ENCODE data around the gene GGNBP2. TPM values are rescaled to one million over a fixed set of nuclear protein-coding genes. Genes with fewer than 3 reads are reported as not detected.
A peak's percentile ranks its signal among the peaks of the same experiment; 100 is the strongest.
"Not testable (repeated sequence)": the region's sequence is repeated elsewhere in the genome, so short reads cannot be mapped to it uniquely, and the experiment has no call there.

The GGNBP2 gene
- total RNA-seq, 1 experiment from 2014 or later: 57.2 TPM

DNA sequence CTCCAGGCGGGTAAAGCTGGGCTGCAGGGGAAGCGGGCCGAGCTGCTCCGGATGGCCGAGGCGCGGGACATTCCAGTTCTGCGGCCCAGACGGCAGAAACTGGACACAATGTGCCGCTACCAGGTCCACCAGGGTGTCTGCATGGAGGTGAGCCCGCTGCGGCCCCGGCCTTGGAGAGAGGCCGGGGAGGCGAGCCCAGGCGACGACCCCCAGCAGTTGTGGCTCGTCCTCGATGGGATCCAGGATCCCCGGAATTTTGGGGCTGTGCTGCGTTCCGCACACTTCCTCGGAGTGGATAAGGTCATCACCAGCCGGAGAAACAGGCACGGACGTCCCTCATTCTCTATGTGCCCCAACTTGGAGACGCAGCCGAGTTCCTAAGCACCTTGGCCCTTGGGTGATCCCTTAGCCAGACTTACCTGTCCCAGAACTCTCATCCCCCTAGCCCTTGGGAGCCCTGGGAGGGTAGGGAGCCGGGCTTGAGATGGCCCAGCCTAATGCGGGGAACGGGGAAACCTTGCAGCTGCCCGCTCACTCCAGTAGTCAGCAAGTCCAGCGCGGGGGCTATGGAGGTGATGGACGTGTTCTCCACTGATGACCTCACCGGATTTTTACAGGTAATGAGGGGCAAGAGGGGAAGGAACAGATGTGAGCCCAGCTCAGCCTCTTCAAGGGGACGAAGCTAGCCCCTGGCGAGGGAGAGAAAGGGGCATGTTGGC lies 57.5 kb downstream of the GGNBP2 start:
- no peak for DNase-seq (ENCODE audit: low read depth, low spot score)
- no peaks in the 10 kb centered on the region for H3K27me3 ChIP-seq (ENCODE audit: control insufficient read depth, insufficient read depth, low read length)
- ChIA-PET CTCF (interaction anchor here (0.6 to 1.7 kb wide), 4 partner anchors 9 to 334 kb away, joined by 3 to 6 read pairs (median 4); no protein-coding TSS in a partner anchor), POLR2A (interaction anchor here (0.6 kb wide), 2 partner anchors 33 to 503 kb away, joined by 3 read pairs; no protein-coding TSS in a partner anchor)
- H3K27ac ChIP-seq (ENCODE audit: low read length): peak overlapping the region; percentile 86
- in situ Hi-C loops (cut with HindIII; ENCODE audit: low pct_unique_long_range_greater_than_20kb, low sequenced_read_pairs) (no loop called here), intact Hi-C loops (cut with micrococcal nuclease; ENCODE audit: unreplicated experiment) (no loop called here)
- peak; percentile 25 for ATAC-seq
- TF ChIP-seq SIN3A (IDR thresholded peaks at IDR 0.05; ENCODE audit: borderline replicate concordance, insufficient read depth, low read depth, low read length): no peak
- TF ChIP-seq, protein P1, sequence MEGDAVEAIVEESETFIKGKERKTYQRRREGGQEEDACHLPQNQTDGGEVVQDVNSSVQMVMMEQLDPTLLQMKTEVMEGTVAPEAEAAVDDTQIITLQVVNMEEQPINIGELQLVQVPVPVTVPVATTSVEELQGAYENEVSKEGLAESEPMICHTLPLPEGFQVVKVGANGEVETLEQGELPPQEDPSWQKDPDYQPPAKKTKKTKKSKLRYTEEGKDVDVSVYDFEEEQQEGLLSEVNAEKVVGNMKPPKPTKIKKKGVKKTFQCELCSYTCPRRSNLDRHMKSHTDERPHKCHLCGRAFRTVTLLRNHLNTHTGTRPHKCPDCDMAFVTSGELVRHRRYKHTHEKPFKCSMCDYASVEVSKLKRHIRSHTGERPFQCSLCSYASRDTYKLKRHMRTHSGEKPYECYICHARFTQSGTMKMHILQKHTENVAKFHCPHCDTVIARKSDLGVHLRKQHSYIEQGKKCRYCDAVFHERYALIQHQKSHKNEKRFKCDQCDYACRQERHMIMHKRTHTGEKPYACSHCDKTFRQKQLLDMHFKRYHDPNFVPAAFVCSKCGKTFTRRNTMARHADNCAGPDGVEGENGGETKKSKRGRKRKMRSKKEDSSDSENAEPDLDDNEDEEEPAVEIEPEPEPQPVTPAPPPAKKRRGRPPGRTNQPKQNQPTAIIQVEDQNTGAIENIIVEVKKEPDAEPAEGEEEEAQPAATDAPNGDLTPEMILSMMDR (IDR thresholded peaks at IDR 0.05): no peak
- no peak for TF ChIP-seq POLR2AphosphoS5 (IDR thresholded peaks at IDR 0.05; ENCODE audit: low read depth, low read length)
- TF ChIP-seq, protein P2, sequence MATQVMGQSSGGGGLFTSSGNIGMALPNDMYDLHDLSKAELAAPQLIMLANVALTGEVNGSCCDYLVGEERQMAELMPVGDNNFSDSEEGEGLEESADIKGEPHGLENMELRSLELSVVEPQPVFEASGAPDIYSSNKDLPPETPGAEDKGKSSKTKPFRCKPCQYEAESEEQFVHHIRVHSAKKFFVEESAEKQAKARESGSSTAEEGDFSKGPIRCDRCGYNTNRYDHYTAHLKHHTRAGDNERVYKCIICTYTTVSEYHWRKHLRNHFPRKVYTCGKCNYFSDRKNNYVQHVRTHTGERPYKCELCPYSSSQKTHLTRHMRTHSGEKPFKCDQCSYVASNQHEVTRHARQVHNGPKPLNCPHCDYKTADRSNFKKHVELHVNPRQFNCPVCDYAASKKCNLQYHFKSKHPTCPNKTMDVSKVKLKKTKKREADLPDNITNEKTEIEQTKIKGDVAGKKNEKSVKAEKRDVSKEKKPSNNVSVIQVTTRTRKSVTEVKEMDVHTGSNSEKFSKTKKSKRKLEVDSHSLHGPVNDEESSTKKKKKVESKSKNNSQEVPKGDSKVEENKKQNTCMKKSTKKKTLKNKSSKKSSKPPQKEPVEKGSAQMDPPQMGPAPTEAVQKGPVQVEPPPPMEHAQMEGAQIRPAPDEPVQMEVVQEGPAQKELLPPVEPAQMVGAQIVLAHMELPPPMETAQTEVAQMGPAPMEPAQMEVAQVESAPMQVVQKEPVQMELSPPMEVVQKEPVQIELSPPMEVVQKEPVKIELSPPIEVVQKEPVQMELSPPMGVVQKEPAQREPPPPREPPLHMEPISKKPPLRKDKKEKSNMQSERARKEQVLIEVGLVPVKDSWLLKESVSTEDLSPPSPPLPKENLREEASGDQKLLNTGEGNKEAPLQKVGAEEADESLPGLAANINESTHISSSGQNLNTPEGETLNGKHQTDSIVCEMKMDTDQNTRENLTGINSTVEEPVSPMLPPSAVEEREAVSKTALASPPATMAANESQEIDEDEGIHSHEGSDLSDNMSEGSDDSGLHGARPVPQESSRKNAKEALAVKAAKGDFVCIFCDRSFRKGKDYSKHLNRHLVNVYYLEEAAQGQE (IDR thresholded peaks at IDR 0.05; ENCODE audit: insufficient read depth in 1 of 2, low read depth in 2 of 2, low read length in 1 of 2): no peak
- no peak for TF ChIP-seq TCF7L2 (IDR thresholded peaks at IDR 0.05; ENCODE audit: low read depth, low read length)
- peak overlapping the region; percentile 74 to 78 for H3K4me3 ChIP-seq (ENCODE audit: low read depth in 2 of 2, low read length in 2 of 2)
- no peaks in the 10 kb centered on the region for H3K9me3 ChIP-seq (ENCODE audit: control insufficient read depth, insufficient read depth, low read depth, low read length)
- BruUV-seq (replicated peaks): no TSS peak
- H3K36me3 ChIP-seq (ENCODE audit: control insufficient read depth, insufficient read depth, low read length): peaks cover 4% of the 10 kb centered on the region; the same call in 1 of the 2 replicates
- peaks cover 7% of the 10 kb centered on the region; the same call in 1 of the 2 replicates for H3K4me1 ChIP-seq (ENCODE audit: control insufficient read depth, insufficient read depth, low read length)

DNA sequence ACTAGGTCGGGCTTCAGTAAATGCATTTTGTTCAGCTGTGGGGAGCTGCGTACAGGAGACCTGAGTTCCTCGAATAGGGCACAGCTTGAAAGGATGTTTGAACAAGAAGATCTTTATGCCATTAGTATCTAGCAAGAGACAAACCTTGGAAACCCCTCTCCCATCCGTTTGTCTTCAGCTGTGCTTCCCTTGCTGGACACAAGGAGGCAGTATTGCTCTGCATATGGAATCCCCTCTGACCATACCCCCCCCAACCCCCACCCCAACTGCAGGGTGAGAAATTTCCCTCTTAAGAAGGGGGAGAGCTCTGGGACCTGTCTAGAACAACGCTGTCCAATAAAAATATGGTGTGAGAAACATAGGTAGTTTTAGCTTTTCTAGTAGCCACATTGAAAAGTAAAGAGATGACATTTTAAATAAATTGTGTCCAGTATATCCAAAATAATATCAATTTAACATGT lies 58.2 kb downstream of the GGNBP2 start:
- peak overlapping the region; percentile 86 for H3K27ac ChIP-seq (ENCODE audit: low read length)
- TF ChIP-seq, protein P1 (IDR thresholded peaks at IDR 0.05): peak; percentile 78
- TF ChIP-seq, protein P2 (IDR thresholded peaks at IDR 0.05; ENCODE audit: insufficient read depth in 1 of 2, low read depth in 2 of 2, low read length in 1 of 2): no peak
- CTCF ChIA-PET: interaction anchor here (0.6 to 1.7 kb wide), 5 partner anchors 10 to 604 kb away, joined by 3 to 10 read pairs (median 4); no protein-coding TSS in a partner anchor
- no peaks in the 10 kb centered on the region for H3K9me3 ChIP-seq (ENCODE audit: control insufficient read depth, insufficient read depth, low read depth, low read length)
- H3K36me3 ChIP-seq (ENCODE audit: control insufficient read depth, insufficient read depth, low read length): peaks cover 4% of the 10 kb centered on the region; the same call in 1 of the 2 replicates
- H3K27me3 ChIP-seq (ENCODE audit: control insufficient read depth, insufficient read depth, low read length): no peaks in the 10 kb centered on the region
- H3K4me3 ChIP-seq (ENCODE audit: low read depth in 2 of 2, low read length in 2 of 2): peak overlapping the region; percentile 74 to 78
- in situ Hi-C loops (cut with HindIII; ENCODE audit: low pct_unique_long_range_greater_than_20kb, low sequenced_read_pairs) (no loop called here), intact Hi-C loops (cut with micrococcal nuclease; ENCODE audit: unreplicated experiment) (no loop called here)
- ATAC-seq: peak; percentile 19; the same call in 1 of the 2 replicates
- BruUV-seq (replicated peaks): TSS peak; percentile 68
- peaks cover 7% of the 10 kb centered on the region; the same call in 1 of the 2 replicates for H3K4me1 ChIP-seq (ENCODE audit: control insufficient read depth, insufficient read depth, low read length)
- peak; percentile 56 for DNase-seq (ENCODE audit: low read depth, low spot score)
- POLR2A ChIA-PET: interaction anchor here (0.6 kb wide), 3 partner anchors 13 to 502 kb away, joined by 3 to 8 read pairs (median 5); no protein-coding TSS in a partner anchor

DNA sequence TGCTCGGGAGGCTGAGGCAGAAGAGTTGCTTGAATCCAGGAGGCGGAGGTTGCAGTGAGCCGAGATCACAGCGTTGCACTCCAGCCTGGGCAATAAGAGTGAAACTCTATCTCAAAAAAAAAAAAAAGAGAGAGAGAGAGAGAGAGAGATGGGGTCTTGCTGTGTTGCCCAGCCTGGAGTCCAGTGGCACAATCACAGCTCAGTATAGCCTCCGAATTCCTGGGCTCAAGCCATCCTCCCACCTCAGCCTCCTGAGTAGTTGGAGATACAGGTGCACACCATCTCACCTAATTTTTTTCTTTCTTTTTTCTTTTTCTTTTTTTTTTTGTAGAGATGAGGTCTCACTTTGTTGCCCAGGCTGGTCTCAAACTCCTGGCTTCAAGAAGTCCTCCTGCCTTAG lies 60.3 kb downstream of the GGNBP2 start:
- H3K4me1 ChIP-seq (ENCODE audit: control insufficient read depth, insufficient read depth, low read length); H3K4me3 ChIP-seq (ENCODE audit: low read depth in 2 of 2, low read length in 2 of 2); POLR2A ChIA-PET; CTCF ChIA-PET; in situ Hi-C loops (cut with HindIII; ENCODE audit: low pct_unique_long_range_greater_than_20kb, low sequenced_read_pairs); BruUV-seq (replicated peaks); ATAC-seq; H3K27ac ChIP-seq (ENCODE audit: low read length); DNase-seq (ENCODE audit: low read depth, low spot score); H3K9me3 ChIP-seq (ENCODE audit: control insufficient read depth, insufficient read depth, low read depth, low read length); H3K27me3 ChIP-seq (ENCODE audit: control insufficient read depth, insufficient read depth, low read length); intact Hi-C loops (cut with micrococcal nuclease; ENCODE audit: unreplicated experiment); H3K36me3 ChIP-seq (ENCODE audit: control insufficient read depth, insufficient read depth, low read length): not testable (repeated sequence)

All from Panc1 (cell line).